Activated T-cell treated with anti-CD3 and anti-CD28 coated beads for 48 hours (primary cell): ENCODE measurements around the gene LRRN4CL.
"Not testable (repeated sequence)": the region's sequence is repeated elsewhere in the genome, so short reads cannot be mapped to it uniquely, and the experiment has no call there.

ENCODE experiments used
- DNase-seq: peaks from one replicate; pipeline ENCODE4 v3.0.0-alpha.2; 2020; ENCODE audit warnings: low read depth

The LRRN4CL gene

DNA sequence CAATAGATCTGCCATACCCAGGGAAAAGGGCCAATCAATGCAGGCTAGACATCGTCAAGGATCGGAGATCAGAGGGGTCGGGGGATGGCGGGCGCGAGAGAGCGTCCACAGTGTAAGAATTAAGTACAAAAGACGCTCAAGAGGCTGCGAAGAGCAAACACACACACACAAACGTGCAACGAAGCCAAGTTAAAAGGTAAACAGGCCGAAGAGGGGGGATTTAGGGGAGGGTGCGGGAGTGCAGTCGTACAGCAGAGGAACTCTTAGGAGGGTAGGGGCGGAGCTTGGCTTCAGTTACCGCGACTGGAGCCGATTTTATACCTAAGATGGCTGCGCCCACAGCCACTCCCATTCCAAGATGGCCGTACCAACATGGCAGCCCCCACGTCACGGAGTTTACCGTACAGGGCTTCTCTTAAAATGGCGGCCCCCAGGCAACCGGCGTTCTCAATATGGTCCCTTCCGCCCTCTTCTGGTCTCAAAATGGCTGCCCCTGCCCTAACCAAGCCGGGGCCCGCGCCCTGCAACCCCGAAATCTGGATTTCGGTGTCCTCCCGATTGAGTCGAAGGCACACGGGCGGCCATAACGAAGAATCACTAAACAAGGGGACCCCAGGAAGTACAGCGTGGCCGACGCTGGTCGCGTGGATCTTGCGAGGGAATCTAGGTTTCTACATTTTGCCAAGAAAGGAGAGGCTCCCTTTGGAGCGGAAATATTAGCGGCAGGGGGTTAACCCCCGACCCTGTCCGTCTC, 20.1 kb upstream of the LRRN4CL start:
- DNase-seq: peak; percentile 89

GRCh38 chr11:62708793-62709192, 19.5 kb upstream of the LRRN4CL start:
- DNase-seq: peak; percentile 32

DNA sequence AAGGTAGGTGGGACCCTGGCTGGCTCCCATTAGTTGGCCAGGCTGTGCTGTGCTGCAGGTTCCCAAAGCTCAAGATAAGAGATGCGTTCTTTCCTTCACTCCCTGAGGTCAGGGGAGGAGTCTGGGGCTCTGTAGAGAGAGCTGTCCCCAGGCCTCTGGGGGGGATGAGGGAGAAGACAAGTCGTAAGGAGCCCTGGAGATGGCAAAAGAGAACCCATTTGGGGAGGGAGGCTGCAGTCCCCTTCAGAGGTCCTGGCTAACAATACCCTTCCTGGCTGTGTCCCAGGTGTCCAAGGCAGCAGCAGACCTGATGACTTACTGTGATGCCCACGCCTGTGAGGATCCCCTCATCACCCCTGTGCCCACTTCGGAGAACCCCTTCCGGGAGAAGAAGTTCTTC, 19.1 kb upstream of the LRRN4CL start:
- DNase-seq: no peak

GRCh38 chr11:62707277-62707861, 18.0 kb upstream of the LRRN4CL start, which contains the start of the genes BSCL2 and GNG3:
Gene BSCL2, minus strand, starts transcription at chr11:62707424. Its CDS starts 229 bp downstream, at chr11:62707195.
Gene GNG3, plus strand, starts transcription at chr11:62707676. Its CDS starts 620 bp downstream, at chr11:62708296.
- no peak for DNase-seq

DNA sequence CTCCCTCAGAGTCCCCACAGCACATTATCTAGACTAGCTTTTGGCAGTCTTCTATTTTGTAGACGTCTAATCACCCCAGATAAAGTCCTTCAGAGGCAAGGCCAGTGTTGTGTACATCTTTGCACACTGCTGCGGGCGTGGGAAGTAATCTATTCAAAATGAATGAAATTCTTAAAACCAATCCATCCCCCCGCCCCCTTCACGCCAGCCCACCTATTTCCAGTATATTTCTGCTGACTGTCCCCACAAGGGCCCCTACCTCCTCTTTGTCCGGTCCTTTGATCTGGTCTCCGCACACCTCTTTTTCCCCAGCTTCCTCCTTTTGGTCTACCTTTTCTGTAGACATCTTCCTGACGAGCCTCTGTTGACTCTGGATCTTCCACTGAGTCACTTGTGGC, 17.5 kb upstream of the LRRN4CL start:
- DNase-seq: no peak

DNA sequence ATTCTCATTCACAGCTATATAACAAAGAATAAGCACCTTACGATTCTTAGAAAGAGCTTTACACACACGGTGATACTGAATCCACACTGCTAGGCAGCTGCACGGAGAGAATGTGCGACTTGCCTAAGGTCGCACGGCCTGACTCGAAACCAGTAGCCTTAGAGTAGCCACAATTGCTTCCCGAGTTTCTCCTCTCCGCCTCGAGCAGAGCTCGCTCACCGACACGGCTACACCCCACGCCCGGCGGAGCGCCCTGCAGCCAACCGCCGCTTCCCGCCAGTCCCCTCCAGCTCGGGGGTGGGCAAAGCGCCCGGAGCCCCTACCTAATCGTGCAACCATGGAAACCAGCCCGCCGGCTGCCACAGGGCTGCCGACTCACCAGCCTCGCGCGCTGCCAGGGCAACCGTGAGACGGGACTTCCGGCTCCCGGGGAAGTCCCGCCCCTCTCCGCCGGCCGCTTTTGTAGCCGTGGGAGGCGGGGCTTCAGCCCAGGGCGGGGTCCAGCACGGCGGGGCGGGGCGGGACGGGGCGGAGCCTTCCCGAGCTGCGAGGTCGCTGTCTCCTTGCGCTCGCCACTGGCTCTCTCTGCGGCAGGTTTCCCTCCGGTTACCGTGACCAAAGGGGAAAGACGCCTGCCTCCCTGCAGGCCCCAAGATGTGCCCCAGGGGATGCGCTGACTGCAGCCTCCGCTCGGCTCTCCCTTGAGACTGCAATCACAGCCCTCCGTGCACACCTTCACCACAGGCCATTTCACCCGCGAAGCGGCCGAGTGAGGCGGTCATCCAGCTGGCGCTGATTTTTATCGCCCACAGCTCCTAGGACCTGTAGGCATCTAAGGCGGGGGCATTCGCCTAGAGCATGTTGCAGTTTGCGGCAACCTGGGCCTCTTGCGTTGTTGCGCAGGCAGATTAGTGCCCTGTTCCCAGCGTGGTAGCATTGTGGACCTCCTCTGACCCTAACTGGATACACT, 16.8 kb upstream of the LRRN4CL start:
- DNase-seq: peak; percentile 93

DNA sequence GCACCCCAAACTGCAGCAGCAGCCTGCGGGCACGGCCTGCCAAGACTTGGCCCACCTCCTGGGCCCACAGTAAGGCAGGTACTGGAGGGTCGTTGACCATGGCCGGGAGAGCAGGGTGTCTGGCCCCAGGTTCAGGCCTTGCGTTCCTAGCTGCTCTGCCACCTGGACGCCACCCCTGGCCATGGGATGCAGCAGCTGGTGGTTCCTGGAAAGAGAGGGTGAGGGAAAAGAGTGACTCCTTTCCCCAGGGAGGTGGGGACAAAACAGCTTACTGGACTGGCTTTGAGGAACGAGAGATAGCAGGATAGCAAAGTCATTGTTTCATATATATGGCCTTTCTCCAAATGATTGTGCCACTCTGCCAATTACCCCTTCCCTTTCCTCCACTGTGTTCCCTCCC, 16.1 kb upstream of the LRRN4CL start:
- DNase-seq: no peak

- DNase-seq: not testable (repeated sequence)
Observed at GRCh38 chr11:62703921-62704320, 14.6 kb upstream of the LRRN4CL start.

DNA sequence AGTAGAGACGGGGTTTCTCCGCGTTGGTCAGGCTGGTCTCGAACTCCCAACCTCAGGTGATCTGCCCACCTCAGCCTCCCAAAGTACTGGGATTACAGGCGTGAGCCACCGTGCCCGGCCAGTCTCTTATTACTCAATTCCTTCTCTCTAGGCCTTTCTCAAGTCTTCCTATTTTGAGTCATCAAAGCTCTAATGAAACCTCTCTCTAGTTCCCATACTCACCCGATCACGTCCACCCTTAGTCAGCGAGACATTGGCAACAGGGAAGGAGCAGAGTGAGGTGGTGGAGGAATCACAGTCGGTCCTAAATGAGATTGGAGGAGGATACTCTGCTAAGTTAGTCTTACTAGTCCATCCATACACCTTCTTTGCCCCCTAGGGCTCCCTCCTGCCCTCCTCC, 12.9 kb upstream of the LRRN4CL start:
- no peak for DNase-seq

DNA sequence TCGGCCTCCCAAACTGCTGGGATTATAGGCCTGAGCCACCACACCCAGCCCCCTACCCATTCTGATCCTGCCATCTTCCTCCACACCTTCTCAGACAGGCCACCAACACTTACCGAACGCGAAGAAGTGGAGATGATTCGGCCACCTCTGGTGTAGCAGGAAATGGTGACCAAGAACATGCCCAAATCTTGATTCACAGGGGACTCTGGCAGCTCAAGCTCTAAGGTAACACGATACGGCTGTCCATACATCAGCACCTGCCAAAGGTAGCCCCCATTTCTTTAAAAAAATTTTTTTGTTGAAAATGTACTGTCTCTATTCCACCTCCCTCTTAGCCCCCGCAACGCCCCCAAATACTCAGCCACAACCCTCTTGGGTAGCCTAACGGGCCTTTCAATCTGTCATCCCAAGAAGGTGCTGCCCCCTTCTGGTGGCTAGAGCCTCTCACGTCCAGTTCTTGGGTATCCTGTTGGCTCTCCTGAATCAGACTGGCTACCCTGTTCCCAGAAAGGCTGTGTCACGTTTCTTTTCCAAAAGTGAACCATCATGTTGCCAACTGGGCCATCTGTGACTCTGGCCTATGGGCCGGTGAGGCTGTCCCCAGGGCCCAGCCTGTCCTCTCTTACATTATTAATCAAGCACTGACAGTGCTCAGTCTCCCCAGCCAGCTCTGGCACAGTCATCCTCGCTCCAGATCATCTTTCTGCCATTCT, 5.3 kb upstream of the LRRN4CL start:
- DNase-seq: peak; percentile 64

DNA sequence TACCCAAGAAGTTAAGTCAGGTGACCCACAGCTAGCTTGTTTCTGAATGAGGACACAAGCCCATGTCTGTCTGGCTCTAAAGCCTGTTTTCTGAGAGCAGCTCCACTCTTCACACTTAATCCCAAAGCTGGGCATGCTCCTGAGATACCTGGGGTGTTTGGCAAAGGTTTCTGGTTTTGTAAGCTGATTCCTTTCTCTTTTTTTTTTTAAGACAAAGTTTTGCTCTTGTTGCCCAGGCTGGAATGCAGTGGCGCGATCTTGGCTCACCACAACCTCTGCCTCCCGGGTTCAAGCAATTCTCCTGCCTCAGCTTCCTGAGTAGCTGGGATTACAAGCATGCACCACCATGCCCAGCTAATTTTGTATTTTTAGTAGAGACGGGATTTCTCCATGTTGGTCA, 4.3 kb upstream of the LRRN4CL start:
- not testable (repeated sequence) for DNase-seq

DNA sequence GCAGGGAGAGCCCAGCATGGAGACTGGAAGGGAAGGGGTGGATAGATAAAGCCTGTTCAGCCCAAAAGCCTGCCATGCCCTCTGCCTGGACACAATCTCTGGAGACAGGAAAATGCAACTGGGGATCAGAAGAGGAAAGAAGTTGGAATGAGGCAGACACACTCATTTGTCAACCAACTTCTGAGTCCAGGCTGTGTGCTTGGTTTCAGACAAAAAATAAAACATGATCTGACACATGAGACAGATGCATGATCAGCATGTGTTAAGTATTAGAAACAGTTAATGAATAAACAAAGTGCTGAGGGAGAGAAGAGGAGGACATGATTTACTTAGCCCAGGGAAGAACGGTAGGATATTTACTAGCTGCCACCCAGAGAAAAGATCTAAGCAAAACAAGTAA, 839 bp downstream of the LRRN4CL start:
- DNase-seq: no peak

DNA sequence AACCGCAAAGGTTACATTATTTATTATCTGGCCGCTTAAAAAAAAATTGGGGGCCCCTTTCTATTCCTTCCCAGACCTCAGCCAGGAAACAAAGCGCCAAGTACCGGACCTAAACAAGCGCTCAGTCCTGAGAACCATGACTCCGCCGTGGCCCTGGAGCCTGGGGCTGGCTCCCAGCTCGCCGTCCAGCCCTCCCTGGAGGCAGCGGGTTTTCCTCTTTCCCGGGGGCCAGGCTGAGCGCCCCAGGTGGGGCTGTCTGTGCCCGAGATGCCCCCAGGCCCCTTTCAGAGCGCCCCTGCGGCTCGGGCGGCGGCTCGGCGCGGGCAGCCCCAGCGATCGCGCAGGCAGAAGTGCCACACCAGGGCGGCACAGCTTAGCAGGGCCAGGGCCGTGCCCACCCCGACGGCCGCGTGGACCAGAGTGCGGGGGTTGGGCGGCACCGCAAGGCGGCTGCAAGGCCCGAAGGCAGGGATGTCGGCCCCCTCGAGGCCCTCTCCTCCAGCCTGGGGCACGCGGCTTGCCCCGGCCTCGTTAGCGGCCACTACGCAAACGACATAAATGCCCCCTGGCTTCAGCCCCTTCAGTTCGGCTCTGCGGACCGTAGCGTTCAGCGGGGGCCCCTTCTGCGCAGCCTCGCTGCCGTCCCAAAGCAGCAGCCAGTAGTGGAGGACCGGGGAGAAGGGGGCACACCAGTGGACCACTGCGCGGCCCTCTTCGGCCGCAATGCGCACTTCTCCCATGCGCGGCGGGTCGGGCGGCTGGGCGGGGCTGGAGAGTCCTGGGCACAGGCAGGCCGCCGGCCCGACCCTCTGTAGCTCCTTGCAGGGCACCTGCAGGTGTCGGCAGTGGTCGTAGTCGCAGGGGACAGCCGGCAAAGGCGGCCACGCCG, 1.6 kb downstream of the LRRN4CL start:
- DNase-seq: no peak

- DNase-seq: no peak
Observed at GRCh38 chr11:62682518-62682917, 6.8 kb downstream of the LRRN4CL start.

DNA sequence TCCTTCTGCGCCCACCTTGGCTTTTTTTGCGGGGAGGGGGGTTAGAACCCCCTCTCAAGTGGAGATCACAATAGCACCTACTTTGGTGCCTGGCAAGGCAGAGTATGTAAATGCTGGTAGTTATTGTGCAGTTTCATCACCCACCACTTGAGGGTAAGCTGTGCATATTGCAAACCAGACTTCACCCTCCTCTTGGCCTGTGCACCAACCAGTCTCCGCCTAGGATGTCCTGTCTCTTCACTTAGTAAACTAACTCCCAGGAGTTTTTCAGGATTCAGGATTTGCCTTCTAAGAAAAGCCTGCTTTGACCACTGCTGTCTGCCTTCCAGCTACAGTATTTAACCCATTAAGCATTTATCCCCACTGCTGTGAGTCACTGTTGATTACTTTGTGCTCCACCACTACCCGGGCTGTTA, 8.5 kb downstream of the LRRN4CL start:
- peak; percentile 25 for DNase-seq

GRCh38 chr11:62678770-62679696, 10.3 kb downstream of the LRRN4CL start, which contains the start of gene UBXN1:
Gene UBXN1, minus strand, starts transcription at chr11:62679073. Its CDS starts 150 bp downstream, at chr11:62678923.
- peak; percentile 84 for DNase-seq

GRCh38 chr11:62678433-62678769, 10.9 kb downstream of the LRRN4CL start:
- DNase-seq: no peak

DNA sequence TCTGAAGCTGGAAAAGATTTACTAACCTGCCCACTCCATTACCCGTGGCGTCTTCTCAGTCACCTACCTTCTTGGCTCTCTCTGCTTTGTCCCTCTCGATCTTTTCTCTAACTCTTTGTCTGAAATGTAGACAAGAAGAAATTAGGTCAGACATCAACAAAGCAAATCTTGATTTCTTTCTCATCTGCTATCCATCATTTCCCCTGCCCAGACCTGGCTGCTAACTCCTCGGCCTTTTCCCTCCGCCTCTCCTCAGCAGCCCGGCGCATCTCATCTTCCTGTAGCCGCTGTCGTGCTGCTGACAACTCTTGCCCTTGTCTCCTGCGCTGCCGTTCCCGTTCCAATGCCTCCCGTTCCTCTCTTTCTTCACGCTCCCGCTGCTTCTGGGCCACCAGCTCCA, 11.6 kb downstream of the LRRN4CL start:
- no peak for DNase-seq

- DNase-seq: no peak
Observed at GRCh38 chr11:62677156-62677555, 12.2 kb downstream of the LRRN4CL start.

DNA sequence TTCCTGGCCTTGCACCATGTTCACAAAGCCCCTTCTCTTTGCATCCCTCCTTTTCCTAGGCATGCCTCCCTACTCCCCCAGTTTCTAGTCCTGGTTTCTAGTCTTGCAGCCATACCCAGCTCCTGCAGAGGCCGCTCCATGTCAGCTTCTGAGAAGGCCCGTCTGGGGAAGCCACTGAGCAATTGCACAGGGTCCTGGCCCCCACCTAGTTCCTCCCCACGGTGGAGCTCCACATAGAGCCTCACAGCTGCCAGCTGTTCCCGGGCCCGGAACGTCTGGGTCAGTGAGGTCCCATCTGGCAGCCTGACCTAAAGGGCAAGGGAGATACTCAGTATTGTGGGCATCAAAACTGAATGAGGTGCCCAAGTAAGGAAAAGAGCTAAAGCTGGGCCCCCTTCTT, 12.6 kb downstream of the LRRN4CL start:
- DNase-seq: no peak
